K562 (cell line): Measurements from ENCODE around the gene CLCN2. TPM values are rescaled to one million over a fixed set of nuclear protein-coding genes. Genes with fewer than 3 reads are reported as not detected.

ENCODE experiments used
- ATAC-seq: fragments of 200-7000 bp; cut with Tn5 transposase; 3 replicates; pipeline ENCODE4 v1.9.1; 2020; ENCODE audit warnings: moderate library complexity
- BruUV-seq: library from RNA; stranded (reverse); fragments of 400-500 nt; replicated peaks from 2 replicates; lab custom pipeline; 2021; lab: Mats Ljungman, UMichigan
- CTCF ChIA-PET: fragments of 300-600 bp; formaldehyde crosslinking; extraction: SDS; loops from one replicate; lab custom pipeline; 2021; ENCODE audit warnings: low intra/inter-chr PET ratio; lab: Yijun Ruan, JAX
- POLR2A ChIA-PET: fragments of 300-600, 350-650 bp; sonication (Branson Sonifier 250); formaldehyde crosslinking; extraction: SDS; loops from one replicate; lab custom pipeline; 2021; ENCODE audit warnings: antibody characterized with exemption, inconsistent platforms; lab: Yijun Ruan, JAX
- DNase-seq, 4 experiments: peaks; one replicate each; pipeline versions ENCODE4 v3.0.0 to v3.0.0-alpha.2; 2011 to 2018; ENCODE audit warnings: low spot score in 3 of 4, mixed read lengths in 3 of 4; ENCODE audit errors: extremely low read depth in 1 of 4
- FAIRE-seq: peaks from 2 replicates; lab custom pipeline; 2011; peaks lifted over from hg19 to GRCh38; lab: Jason Lieb, UNC
- H2AFZ ChIP-seq: 2 replicates; pipeline ENCODE4 v1.6.0; 2011; ENCODE audit warnings: low read depth, low read length, control low read depth, inconsistent platforms
- H3K27ac ChIP-seq: fragments of 200-600 bp; 3 replicates; pipeline ENCODE4 v1.8.0; 2011; ENCODE audit warnings: low read depth, mild to moderate bottlenecking, control low read depth, inconsistent platforms, low read length, moderate library complexity, mixed read lengths; ENCODE audit errors: extremely low read depth
- H3K27me3 ChIP-seq, 2 experiments: fragments of 300-600 bp in 1 of 2; 2 replicates in 1 of 2; 3 replicates in 1 of 2; pipeline versions ENCODE4 v1.6.0 to v1.8.0; 2011; ENCODE audit warnings: inconsistent platforms in 2 of 2, low read length in 2 of 2, mild to moderate bottlenecking in 1 of 2, mixed read lengths in 1 of 2, moderate library complexity in 1 of 2; ENCODE audit not compliant: control insufficient read depth in 2 of 2, insufficient read depth in 2 of 2
- H3K36me3 ChIP-seq: fragments of 300-600 bp; 3 replicates; pipeline ENCODE4 v1.8.0; 2011; ENCODE audit warnings: mild to moderate bottlenecking, low read length, inconsistent platforms; ENCODE audit not compliant: control insufficient read depth, insufficient read depth
- H3K4me1 ChIP-seq, 2 experiments: fragments of 200-600 bp in 1 of 2; replicated peaks in 1 of 2; 2 replicates in 1 of 2; 3 replicates in 1 of 2; pipeline versions ENCODE4 v1.5.1 to v1.8.0; 2011; ENCODE audit warnings: inconsistent platforms in 2 of 2, low read length in 2 of 2, mild to moderate bottlenecking in 1 of 2, mixed read lengths in 1 of 2, moderate library complexity in 1 of 2; ENCODE audit not compliant: control insufficient read depth in 2 of 2, insufficient read depth in 2 of 2
- H3K4me2 ChIP-seq: 2 replicates; pipeline ENCODE4 v1.6.1; 2011; ENCODE audit warnings: low read length, control low read depth, inconsistent platforms, mixed read lengths; ENCODE audit not compliant: insufficient read depth
- H3K4me3 ChIP-seq: fragments of 200-600 bp; sonication (generic), shearing (Covaris generic); 2 replicates; pipeline ENCODE4 v1.5.1; 2016; ENCODE audit warnings: control low read depth, inconsistent platforms
- H3K79me2 ChIP-seq: fragments of 200-600 bp; 3 replicates; pipeline ENCODE4 v1.8.0; 2011; ENCODE audit warnings: low read length, inconsistent platforms; ENCODE audit not compliant: control insufficient read depth, insufficient read depth
- H3K9ac ChIP-seq, 2 experiments: 2 replicates each; pipeline versions ENCODE4 v1.6.0 to v1.6.1; 2011; ENCODE audit warnings: low read depth in 2 of 2, low read length in 2 of 2, control low read depth in 1 of 2, inconsistent platforms in 1 of 2, mild to moderate bottlenecking in 1 of 2, mixed read lengths in 1 of 2; ENCODE audit not compliant: insufficient read depth in 1 of 2
- H3K9me1 ChIP-seq: one replicate; pipeline ENCODE4 v1.6.0; 2011; ENCODE audit warnings: inconsistent platforms, mild to moderate bottlenecking, low read length, moderate library complexity; ENCODE audit not compliant: control insufficient read depth, insufficient read depth
- H3K9me3 ChIP-seq: replicated peaks from 2 replicates; pipeline ENCODE4 v1.5.1; 2011; ENCODE audit warnings: low read depth, low read length, inconsistent platforms; ENCODE audit not compliant: control insufficient read depth, insufficient read depth
- H4K20me1 ChIP-seq: replicated peaks from 2 replicates; pipeline ENCODE4 v1.6.1; 2011; ENCODE audit warnings: low read length, inconsistent platforms, mixed read lengths; ENCODE audit not compliant: control insufficient read depth, insufficient read depth
- CTCF ChIP-seq, 3 experiments: IDR thresholded peaks in 2 of 3; conservative IDR thresholded peaks in 1 of 3; 2 replicates each; pipeline ENCODE4 v1.5.1; 2011 to 2012; ENCODE audit warnings: low read length in 3 of 3, mild to moderate bottlenecking in 3 of 3, control low read depth in 2 of 3, improper control_type of control experiment in 1 of 3, inconsistent platforms in 1 of 3, low read depth in 1 of 3, mixed read lengths in 1 of 3, moderate library complexity in 1 of 3; ENCODE audit not compliant: insufficient read depth in 2 of 3
- NUFIP1 ChIP-seq: fragments of 450-650 bp; IDR thresholded peaks from 2 replicates; pipeline ENCODE4 v1.6.1; 2018; ENCODE audit not compliant: partially characterized antibody
- ZNF12 ChIP-seq: sonication (generic); formaldehyde crosslinking; IDR thresholded peaks from 2 replicates; pipeline ENCODE4 v1.4.0; 2020; ENCODE audit warnings: mild to moderate bottlenecking, missing genetic modification reagents
- ZNF224 ChIP-seq: sonication (generic); formaldehyde crosslinking; IDR thresholded peaks from 2 replicates; pipeline ENCODE4 v1.8.0; 2022; ENCODE audit warnings: mild to moderate bottlenecking, missing genetic modification reagents
- WGBS: fragments of 100-300 bp; shearing (Covaris generic); methylation state at CpG from one replicate; pipeline ENCODE4 v1.1.6; 2016; ENCODE audit warnings: low coverage, mixed read lengths; ENCODE audit not compliant: insufficient coverage; ENCODE audit errors: missing lambda C conversion rate; 5-methylcytosine and 5-hydroxymethylcytosine counted together
- in situ Hi-C: fragments of 300-500 bp; cut with MboI; formaldehyde crosslinking; loops from 4 replicates; pipeline ENCODE4 v1.15.0; 2018; ENCODE audit warnings: inconsistent platforms, mixed read lengths
- intact Hi-C: fragments of 100-400 bp; cut with micrococcal nuclease; formaldehyde crosslinking; loops from 2 replicates; pipeline ENCODE4 v1.14.2; 2022
- polyA plus RNA-seq, 8 experiments: library from polyadenylated mRNA; depleted of rRNA in 4 of 8; stranded (reverse) in 5 of 8; unstranded in 3 of 8; fragments of >200 nt; fragmentation: Nextera tagmentation in 2 of 8; fragmentation: Illumina TruSeq in 1 of 8; extraction: Ambion mirVana in 2 of 8; extraction: Trizol in 1 of 8; gene quantifications; 2 replicates each; pipeline versions ENCODE4 v1.2.1 to v1.2.3, GENCODE V29; 2011 to 2014; ENCODE audit warnings: inconsistent platforms in 1 of 8, missing spikeins in 1 of 8
- total RNA-seq, 7 experiments: library from RNA; depleted of rRNA in 6 of 7; stranded (reverse); fragments of >200 nt in 6 of 7; fragmentation: Illumina TruSeq in 2 of 7; extraction: Trizol in 2 of 7; gene quantifications; 2 replicates each; pipeline versions ENCODE4 v1.2.1 to v1.2.3, GENCODE V29; 2011 to 2021; ENCODE audit warnings: low replicate concordance in 1 of 7
- TF ChIP-seq, protein P1 (sequence below): sonication (generic); formaldehyde crosslinking; IDR thresholded peaks from 2 replicates; pipeline ENCODE4 v1.4.0; 2020; ENCODE audit warnings: mild to moderate bottlenecking, missing genetic modification reagents

CLCN2 gene
- total and polyA plus RNA-seq, 9 of the 15 experiments (the other 6 are each of a cell fraction or from before 2014, with no cell fraction given), result 0.10 to 14.0 (median 6.9) TPM

DNA sequence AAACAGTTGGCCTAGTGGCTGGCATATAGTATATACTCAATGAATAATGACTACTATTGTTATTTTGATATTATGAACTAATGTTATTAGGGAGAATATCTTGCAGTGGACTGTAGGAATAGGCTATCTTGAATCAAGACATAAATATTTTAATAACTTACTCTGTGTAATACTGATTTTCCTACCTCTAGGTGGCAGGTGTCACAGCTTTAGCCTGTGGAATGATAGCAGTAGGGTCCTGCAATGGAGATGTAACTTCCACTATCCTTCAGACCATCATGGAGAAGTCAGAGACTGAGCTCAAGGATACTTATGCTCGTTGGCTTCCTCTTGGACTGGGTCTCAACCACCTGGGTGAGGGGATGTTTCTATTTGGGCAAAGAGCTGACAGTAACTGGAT, 55.8 kb downstream of the CLCN2 start:
- Histone ChIP-seq H3K27ac (no peak overlapping the region), H4K20me1 (0 out of 2 replicates have a peak, but pooled peaks cover 5% of the 10 kb centered on the region), H2AFZ (no peak overlapping the region), H3K4me1 (peaks cover 0 to 2% of the 10 kb centered on the region in 2 experiments; a peak in 3 of 5 replicates), H3K4me3 (no peak overlapping the region), H3K36me3 (peaks cover 90% of the 10 kb centered on the region), H3K9me1 (no peaks in the 10 kb centered on the region), H3K4me2 (no peak overlapping the region), H3K27me3 (no peaks in the 10 kb centered on the region), H3K9ac (no peak overlapping the region), H3K9me3 (no peaks in the 10 kb centered on the region), H3K79me2 (peaks cover 14% of the 10 kb centered on the region)
- intact Hi-C loops (no loop called here), in situ Hi-C loops (no loop called here)
- ATAC-seq (peak; percentile 76), FAIRE-seq (no peak), DNase-seq (peak in 1 of 4 experiments; percentile 21)
- no TSS peak for BruUV-seq
- TF ChIP-seq NUFIP1 (no peak), CTCF (IDR thresholded peaks at IDR 0.05 in 2 of 3, conservative IDR thresholded peaks at IDR 0.05 in 1 of 3; ENCODE audit: insufficient read depth in 2 of 3, low read depth in 1 of 3, low read length in 3 of 3) (peak; percentile 19 to 47 (median 39); a peak in 4 of 6 replicates)
- ChIA-PET POLR2A (interaction anchor here (1.3 kb wide), 1 partner anchor 11 kb away, joined by 6 read pairs; no protein-coding TSS in a partner anchor), CTCF (no interaction called here)
- 73% methylated on average over 1 of the region's 1 CpG for WGBS

DNA sequence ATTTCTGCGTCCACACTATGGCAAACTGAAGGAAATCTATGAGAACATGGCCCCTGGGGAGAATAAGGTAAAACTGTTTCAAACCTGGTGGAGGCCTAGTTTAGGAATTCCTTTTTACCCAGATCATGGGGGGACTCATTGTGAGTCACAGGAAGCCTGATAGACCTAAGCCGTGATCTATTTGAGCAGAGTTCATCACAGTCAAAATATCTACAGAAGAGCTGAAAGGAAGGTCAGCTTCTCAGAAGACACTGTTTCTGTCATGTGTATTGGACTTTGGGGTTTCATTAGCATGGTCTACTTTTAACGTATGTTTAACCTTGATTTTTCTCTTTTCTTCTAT, 61.1 kb downstream of the CLCN2 start:
- Histone ChIP-seq H4K20me1 (no peaks in the 10 kb centered on the region; the same call in 1 of the 2 replicates), H3K4me1 (peaks cover 7 to 9% of the 10 kb centered on the region in 2 experiments; a peak in 4 of 5 replicates), H2AFZ (no peak overlapping the region), H3K27ac (peak overlapping the region; percentile 74; the same call in 2 of the 3 replicates), H3K9me1 (no peaks in the 10 kb centered on the region)
- 37% methylated on average over 3 of the region's 3 CpGs for WGBS
- CTCF ChIA-PET, result no interaction called here
- in situ Hi-C loops, result no loop called here
- FAIRE-seq, result peak; percentile 32
- no peak for TF ChIP-seq ZNF12 (CRISPR knock-in tag)
- TF ChIP-seq, protein P1, sequence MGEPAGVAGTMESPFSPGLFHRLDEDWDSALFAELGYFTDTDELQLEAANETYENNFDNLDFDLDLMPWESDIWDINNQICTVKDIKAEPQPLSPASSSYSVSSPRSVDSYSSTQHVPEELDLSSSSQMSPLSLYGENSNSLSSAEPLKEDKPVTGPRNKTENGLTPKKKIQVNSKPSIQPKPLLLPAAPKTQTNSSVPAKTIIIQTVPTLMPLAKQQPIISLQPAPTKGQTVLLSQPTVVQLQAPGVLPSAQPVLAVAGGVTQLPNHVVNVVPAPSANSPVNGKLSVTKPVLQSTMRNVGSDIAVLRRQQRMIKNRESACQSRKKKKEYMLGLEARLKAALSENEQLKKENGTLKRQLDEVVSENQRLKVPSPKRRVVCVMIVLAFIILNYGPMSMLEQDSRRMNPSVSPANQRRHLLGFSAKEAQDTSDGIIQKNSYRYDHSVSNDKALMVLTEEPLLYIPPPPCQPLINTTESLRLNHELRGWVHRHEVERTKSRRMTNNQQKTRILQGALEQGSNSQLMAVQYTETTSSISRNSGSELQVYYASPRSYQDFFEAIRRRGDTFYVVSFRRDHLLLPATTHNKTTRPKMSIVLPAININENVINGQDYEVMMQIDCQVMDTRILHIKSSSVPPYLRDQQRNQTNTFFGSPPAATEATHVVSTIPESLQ, result 0 out of 2 replicates have a peak, but pooled peaks have one; percentile 43
- 0 out of 2 replicates have a peak, but pooled peaks have one; percentile 22 for TF ChIP-seq ZNF224 (CRISPR knock-in tag)
- TF ChIP-seq, all 486 proteins: peak for 2
- Histone ChIP-seq H3K9me3 (no peaks in the 10 kb centered on the region), H3K27me3 (no peaks in the 10 kb centered on the region), H3K79me2 (peaks cover 30% of the 10 kb centered on the region), H3K4me3 (peak overlapping the region; percentile 84), H3K4me2 (peak overlapping the region; percentile 94), H3K36me3 (peaks cover 55% of the 10 kb centered on the region), H3K9ac (peak overlapping the region; percentile 87 to 98; a peak in 3 of 4 replicates)
- BruUV-seq, result TSS peak; percentile 53
- POLR2A ChIA-PET, result interaction anchor here (1.0 to 1.3 kb wide), 2 partner anchors 11 to 45 kb away, joined by 3 to 5 read pairs; no protein-coding TSS in a partner anchor
- intact Hi-C loops, result no loop called here
- DNase-seq, result no peak
- no peak for ATAC-seq
